GM18520 (cell line): ENCODE results near the gene SUSD1.
A peak's percentile ranks its signal among the peaks of the same experiment; 100 is the strongest.

Experiments
- ATAC-seq: cut with Tn5 transposase; IDR thresholded peaks from one replicate; pipeline ENCODE4 v1.9.1; 2021; ENCODE audit not compliant: unreplicated experiment

SUSD1 gene

GRCh38 chr9:112044881-112045280, 130.2 kb downstream of the SUSD1 start:
- no peak for ATAC-seq

GRCh38 chr9:112044186-112044585, 130.9 kb downstream of the SUSD1 start:
- ATAC-seq: no peak

GRCh38 chr9:112043423-112043822, 131.7 kb downstream of the SUSD1 start:
- no peak for ATAC-seq

GRCh38 chr9:112042769-112043168, 132.3 kb downstream of the SUSD1 start:
- no peak for ATAC-seq

- no peak for ATAC-seq
These were observed 132.9 kb downstream of the SUSD1 start for GRCh38 chr9:112042244-112042638.

GRCh38 chr9:112041536-112042243, 133.4 kb downstream of the SUSD1 start:
- no peak for ATAC-seq

- no peak for ATAC-seq
These were observed 133.9 kb downstream of the SUSD1 start for GRCh38 chr9:112041199-112041535.

GRCh38 chr9:112038017-112038408, 137.1 kb downstream of the SUSD1 start:
- ATAC-seq: no peak

GRCh38 chr9:112037281-112038016, 137.6 kb downstream of the SUSD1 start:
- peak; percentile 24 for ATAC-seq

- ATAC-seq: no peak
These were observed 139.8 kb downstream of the SUSD1 start for GRCh38 chr9:112035166-112035826.

GRCh38 chr9:112034216-112034611, 140.9 kb downstream of the SUSD1 start:
- ATAC-seq: no peak

- ATAC-seq: no peak
These were observed 141.6 kb downstream of the SUSD1 start for GRCh38 chr9:112033237-112034215.

GRCh38 chr9:112032743-112033142, 142.4 kb downstream of the SUSD1 start:
- ATAC-seq: no peak

GRCh38 chr9:112032009-112032408, 143.1 kb downstream of the SUSD1 start:
- ATAC-seq: peak; percentile 49

- no peak for ATAC-seq
These were observed 143.7 kb downstream of the SUSD1 start for GRCh38 chr9:112031400-112031799.

GRCh38 chr9:112029921-112030444, 145.1 kb downstream of the SUSD1 start:
- ATAC-seq: no peak

GRCh38 chr9:112028242-112029221, 146.6 kb downstream of the SUSD1 start:
- ATAC-seq: peak; percentile 31

GRCh38 chr9:112025850-112026249, 149.2 kb downstream of the SUSD1 start:
- no peak for ATAC-seq

- no peak for ATAC-seq
These were observed 153.4 kb downstream of the SUSD1 start for GRCh38 chr9:112021742-112022141.
